Activated gamma-delta T cell treated with Interleukin-2 at 50 U/mL for 16 hours (primary cell): ENCODE data around the gene LRP2.
"Not testable (repeated sequence)": the region's sequence is repeated elsewhere in the genome, so short reads cannot be mapped to it uniquely, and the experiment has no call there.

Source experiments
- DNase-seq: peaks from one replicate; pipeline ENCODE4 v3.0.0-alpha.2; 2020

Gene LRP2

GRCh38 chr2:169345486-169346437 lies 16.6 kb downstream of the LRP2 start:
- no peak for DNase-seq

DNA sequence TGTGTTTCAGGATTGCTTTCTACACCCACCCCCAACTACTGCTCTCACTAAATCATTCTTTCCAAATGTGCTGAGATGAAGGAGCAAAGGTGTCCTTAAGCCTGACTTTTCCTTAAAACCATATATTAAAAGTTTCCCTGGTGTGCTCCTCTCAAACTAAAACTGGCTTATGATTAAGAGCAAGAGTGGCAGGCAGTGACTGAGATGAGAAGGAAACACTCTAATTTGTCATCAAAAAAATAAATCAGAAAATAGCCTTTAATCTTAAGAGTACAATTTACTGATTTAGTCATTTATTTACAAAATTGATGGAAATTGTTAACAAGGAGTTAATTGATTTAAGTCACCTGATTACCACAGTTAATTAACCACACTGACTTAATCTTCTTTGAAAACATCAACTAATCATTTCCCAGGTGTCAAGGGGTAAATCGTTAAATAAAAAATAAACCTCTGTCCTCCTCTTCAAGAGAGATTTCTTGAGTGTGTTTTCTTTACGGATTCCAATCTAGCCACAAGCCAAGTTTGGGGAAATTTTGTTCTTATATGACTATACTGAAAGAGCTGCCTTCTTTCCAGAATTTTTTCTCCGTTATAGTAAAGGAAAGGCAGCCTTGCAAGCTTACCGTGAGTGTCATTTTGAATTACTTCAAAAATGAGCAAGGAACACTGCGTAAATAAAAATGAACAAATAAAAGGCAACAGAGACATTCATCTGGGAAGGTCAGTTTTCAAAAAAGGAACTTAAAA lies 17.4 kb downstream of the LRP2 start:
- no peak for DNase-seq

GRCh38 chr2:169343202-169343601 lies 19.1 kb downstream of the LRP2 start:
- DNase-seq, result no peak

DNA sequence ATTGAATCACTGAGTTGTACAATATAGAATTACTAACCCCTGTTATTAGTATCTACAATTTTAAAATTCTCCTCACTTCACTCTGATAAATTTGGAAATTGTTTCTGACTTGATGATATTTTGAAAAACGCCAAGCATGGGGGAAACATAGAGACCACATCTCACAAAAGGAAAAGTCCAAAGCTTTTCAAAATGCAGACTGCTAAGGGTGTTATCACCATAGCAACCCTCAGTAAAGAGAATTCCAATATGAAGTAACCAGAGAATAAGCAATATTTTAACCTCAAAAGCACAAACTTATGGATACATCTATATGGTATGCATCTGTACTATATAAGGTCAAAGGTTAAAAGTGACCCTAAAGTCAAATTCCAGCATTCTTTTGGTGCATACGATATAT lies 22.7 kb downstream of the LRP2 start:
- no peak for DNase-seq

DNA sequence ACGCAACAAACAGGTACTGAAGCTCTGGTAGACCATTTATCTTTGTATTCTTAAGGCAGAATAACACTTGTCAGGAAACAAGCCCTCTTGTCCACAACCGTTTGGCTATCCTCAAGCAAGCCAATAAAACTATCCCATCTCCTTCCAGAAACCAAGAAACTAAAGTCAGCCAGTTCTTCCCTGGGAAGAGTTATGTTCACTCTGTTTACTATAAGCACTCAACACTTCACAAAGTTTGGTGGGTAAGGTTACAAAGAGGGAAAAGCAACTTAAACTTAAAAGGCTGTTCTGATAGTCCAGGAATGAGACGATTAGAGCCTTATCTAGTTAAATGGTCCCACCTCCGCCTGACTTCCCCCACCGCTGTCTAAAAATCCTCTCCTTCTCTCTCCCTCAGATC lies 25.6 kb downstream of the LRP2 start:
- DNase-seq, result no peak

DNA sequence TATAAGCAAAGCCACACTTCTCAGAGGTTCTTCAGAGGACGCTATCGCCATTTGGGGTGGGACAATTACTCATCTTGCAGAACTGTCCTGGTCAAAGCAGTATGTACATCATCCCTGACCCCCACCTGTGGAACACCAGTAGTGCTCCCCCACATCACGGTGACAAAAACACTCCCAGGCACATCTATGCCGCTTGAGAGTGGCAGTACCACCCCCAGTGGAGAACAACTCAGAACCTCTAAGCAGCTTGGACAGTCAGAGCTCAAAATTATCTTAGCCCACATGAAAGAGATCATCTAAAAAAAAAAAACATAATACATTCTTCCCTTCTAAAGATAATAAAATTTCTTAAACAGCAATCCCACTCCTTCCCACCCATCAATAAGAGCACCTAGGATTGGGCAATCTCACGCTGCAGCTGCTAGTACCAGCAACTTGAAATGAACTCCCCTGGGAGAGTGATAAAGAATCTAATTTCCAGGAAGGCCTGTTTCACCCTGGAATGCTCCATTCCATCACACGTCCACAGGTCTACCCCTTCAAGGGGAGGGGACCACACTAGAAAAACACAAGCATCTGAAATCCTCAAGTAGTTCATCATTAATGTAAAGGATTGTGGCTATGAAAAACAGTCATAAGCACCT lies 31.7 kb downstream of the LRP2 start:
- DNase-seq, result no peak

GRCh38 chr2:169329688-169330554 lies 32.4 kb downstream of the LRP2 start:
- no peak for DNase-seq

- no peak for DNase-seq
These were observed 33.5 kb downstream of the LRP2 start for GRCh38 chr2:169328785-169329184.

DNA sequence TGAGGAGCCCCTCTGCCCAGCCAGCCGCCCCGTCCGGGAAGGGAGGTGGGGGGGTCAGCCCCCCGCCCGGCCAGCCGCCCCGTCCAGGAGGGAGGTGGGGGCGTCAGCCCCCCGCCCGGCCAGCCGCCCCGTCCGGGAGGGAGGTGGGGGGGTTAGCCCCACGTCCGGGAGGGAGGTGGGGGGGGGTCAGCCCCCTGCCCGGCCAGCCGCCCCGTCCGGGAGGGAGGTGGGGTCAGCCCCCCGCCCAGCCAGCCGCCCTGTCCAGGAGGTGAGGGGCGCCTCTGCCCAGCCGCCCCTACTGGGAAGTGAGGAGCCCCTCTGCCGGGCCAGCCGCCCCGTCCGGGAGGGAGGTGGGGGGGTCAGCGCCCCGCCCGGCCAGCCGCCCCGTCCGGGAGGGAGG lies 34.5 kb downstream of the LRP2 start:
- not testable (repeated sequence) for DNase-seq

GRCh38 chr2:169325886-169326285 lies 36.4 kb downstream of the LRP2 start:
- DNase-seq, result not testable (repeated sequence)

DNA sequence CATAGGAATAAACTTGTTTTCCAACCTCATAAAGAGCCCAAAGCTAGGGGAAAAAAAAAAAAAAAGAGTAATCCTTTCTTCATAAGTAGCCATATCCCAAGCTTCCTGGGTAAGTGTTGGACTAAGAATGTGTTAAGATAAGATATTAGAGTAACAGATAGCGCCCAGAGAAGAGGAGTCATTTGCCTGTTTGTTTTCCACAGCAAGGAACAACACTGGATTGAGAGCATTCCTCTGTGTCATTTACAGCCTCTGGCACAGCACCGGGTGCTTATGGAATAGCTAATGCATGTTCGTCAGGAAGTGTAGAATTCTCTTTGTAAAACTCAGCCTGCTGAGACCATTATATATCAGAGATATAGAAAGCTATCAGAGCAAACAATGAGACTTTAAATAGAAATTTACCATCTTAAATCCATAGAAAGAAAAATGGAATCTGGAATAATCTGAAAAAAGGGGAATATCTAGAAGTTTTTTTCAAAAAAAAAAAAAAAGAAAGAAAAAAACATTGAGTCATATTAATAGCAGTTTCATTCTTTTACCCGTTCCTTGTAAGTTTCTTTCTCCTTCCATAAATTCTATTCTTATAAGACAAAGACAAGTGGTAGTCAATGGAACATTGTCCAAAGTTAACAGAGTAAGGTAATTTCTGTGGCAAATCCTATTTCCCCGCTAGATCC lies 37.6 kb downstream of the LRP2 start:
- no peak for DNase-seq

- DNase-seq, result no peak
These were observed 38.5 kb downstream of the LRP2 start for GRCh38 chr2:169323841-169324240.

DNA sequence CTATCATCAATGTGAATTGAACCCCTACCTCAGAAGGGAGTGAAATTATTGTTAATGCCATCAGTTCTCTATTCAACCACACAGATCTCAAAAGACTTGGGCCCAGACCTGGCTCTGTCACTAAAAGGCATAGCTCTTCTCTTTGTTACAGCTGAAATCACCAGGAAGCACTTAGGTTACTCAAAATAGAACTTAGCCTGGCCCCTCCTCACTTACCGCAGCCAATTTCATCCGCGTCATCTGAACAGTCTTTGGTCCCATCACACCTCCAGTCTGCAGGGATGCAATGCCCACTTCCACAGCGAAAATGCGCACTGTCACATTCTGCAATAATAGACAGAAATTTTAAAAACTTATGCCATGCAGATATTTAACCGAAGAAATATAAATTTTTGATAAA lies 41.8 kb downstream of the LRP2 start:
- DNase-seq, result no peak

- no peak for DNase-seq
These were observed 47.0 kb downstream of the LRP2 start for GRCh38 chr2:169315357-169315756.

DNA sequence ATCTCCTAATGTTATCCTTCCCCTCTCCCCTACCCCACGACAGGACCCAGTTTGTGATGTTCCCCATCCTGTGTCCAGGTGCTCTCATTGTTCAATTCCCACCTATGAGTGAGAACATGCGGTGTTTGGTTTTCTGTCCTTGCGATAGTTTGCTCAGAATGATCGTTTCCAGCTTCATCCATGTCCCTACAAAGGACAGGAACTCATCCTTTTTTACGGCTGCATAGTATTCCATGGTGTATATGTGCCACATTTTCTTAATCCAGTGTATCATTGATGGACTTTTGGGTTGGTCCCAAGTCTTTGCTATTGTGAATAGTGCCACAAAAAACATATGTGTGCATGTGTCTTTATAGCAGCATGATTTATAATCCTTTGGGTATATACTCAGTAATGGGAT lies 54.0 kb downstream of the LRP2 start:
- DNase-seq, result not testable (repeated sequence)

DNA sequence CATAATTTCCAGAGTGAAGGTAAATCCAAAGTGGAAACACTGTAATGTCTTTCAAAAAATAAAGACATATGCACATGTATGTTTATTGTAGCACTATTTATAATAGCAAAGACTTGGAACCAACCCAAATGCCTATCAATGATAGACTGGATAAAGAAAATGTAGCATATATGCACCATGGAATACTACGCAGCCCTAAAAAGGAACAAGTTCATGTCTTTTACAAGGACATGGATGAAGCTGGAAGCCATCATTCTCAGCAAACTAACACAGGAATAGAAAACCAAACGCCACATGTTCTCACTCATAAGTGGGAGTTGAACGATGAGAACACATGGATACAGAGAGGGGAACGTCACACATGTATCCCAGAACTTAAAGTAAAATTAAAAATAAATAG lies 57.6 kb downstream of the LRP2 start:
- DNase-seq, result not testable (repeated sequence)

- DNase-seq, result no peak
These were observed 58.6 kb downstream of the LRP2 start for GRCh38 chr2:169303579-169304305.

DNA sequence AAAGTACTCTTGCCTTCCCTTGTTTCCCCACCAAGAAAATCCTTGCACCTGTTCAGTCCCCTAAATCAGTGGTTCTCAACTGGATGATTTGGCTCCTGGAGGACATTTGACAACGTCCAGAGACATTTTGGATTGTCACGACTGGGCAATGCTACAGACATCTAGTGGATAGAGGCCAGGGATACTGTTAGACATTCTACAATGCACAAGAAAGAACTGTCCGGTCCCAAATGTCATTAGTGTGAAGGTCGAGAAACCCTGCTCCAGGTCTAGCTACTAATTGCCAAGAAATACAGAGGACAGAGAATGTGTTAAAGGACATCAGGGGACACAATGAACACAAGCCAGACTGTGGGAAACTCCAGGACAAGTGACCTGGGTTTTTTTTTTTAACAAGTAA lies 60.0 kb downstream of the LRP2 start:
- no peak for DNase-seq

GRCh38 chr2:169301596-169302335 lies 60.6 kb downstream of the LRP2 start:
- DNase-seq, result no peak
